ENCODE results near the gene CTNNA3. TPM values are rescaled to one million over a fixed set of nuclear protein-coding genes. Genes with fewer than 3 reads are reported as not detected.
A peak's percentile ranks its signal among the peaks of the same experiment; 100 is the strongest.

CTNNA3 gene
- total and polyA plus RNA-seq, 3 donors from 2014 or later: 17.8 to 19.4 (median 18.3) TPM

DNA sequence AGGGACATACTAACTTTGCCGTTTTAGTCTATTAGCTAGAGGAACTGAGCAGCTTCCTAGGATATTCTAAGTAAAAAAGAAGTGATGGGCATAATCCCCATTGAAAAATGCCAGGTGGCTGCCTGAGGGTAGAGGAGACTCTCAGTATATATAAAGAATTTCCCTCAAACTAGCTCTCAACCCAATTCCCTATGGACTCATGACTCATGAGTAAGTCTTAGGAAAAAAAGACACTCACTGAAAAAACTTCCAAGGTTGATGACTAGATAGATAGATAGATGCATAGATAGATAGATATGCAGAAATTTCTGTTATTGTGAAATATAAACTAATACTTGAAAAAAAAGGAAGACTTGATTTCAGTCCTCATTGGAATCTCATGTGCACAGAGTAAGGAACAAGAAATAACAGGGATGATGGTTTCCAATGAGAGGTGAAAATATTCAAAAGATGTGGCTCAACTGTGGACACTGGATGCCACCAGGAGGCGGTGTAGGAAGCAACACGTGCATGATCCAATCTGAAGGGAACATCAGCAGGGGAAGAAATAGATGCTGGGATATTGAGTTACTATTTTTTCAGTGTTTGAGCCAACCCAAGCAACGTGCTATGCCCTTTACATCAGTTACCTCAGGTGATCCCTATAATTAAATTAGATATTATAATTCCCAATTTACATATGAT, 1481.1 kb downstream of the CTNNA3 start:
- no peaks in the 10 kb centered on the region for H3K9me3 ChIP-seq
- no peaks in the 10 kb centered on the region for H3K36me3 ChIP-seq (ENCODE audit: low read depth, missing control alignments)
- TF ChIP-seq POLR2A (IDR thresholded peaks at IDR 0.05): no peak
- TF ChIP-seq, protein P1, sequence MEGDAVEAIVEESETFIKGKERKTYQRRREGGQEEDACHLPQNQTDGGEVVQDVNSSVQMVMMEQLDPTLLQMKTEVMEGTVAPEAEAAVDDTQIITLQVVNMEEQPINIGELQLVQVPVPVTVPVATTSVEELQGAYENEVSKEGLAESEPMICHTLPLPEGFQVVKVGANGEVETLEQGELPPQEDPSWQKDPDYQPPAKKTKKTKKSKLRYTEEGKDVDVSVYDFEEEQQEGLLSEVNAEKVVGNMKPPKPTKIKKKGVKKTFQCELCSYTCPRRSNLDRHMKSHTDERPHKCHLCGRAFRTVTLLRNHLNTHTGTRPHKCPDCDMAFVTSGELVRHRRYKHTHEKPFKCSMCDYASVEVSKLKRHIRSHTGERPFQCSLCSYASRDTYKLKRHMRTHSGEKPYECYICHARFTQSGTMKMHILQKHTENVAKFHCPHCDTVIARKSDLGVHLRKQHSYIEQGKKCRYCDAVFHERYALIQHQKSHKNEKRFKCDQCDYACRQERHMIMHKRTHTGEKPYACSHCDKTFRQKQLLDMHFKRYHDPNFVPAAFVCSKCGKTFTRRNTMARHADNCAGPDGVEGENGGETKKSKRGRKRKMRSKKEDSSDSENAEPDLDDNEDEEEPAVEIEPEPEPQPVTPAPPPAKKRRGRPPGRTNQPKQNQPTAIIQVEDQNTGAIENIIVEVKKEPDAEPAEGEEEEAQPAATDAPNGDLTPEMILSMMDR (IDR thresholded peaks at IDR 0.05): peak in 1 of 3 experiments; percentile 31
- H3K4me1 ChIP-seq: no peaks in the 10 kb centered on the region
- peak; percentile 21 for DNase-seq
- no peaks in the 10 kb centered on the region for H3K27me3 ChIP-seq
- intact Hi-C loops (cut with DNase I; ENCODE audit: low total_unique reads): no loop called here
- WGBS, 2 donors: 80 to 84% methylated on average over 4 of the region's 4 CpGs
- H3K27ac ChIP-seq: no peak overlapping the region
- H3K4me3 ChIP-seq: no peak overlapping the region

GRCh38 chr10:66209025-66209424, 1487.0 kb downstream of the CTNNA3 start:
- TF ChIP-seq, protein P1 (IDR thresholded peaks at IDR 0.05): no peak
- no peak for TF ChIP-seq POLR2A (IDR thresholded peaks at IDR 0.05)
- Histone ChIP-seq H3K27me3 (no peaks in the 10 kb centered on the region), H3K4me1 (no peaks in the 10 kb centered on the region), H3K27ac (no peak overlapping the region), H3K36me3 (ENCODE audit: low read depth, missing control alignments) (no peaks in the 10 kb centered on the region), H3K9me3 (no peaks in the 10 kb centered on the region), H3K4me3 (no peak overlapping the region)
- intact Hi-C loops (cut with DNase I; ENCODE audit: low total_unique reads): no loop called here
- no peak for DNase-seq

DNA sequence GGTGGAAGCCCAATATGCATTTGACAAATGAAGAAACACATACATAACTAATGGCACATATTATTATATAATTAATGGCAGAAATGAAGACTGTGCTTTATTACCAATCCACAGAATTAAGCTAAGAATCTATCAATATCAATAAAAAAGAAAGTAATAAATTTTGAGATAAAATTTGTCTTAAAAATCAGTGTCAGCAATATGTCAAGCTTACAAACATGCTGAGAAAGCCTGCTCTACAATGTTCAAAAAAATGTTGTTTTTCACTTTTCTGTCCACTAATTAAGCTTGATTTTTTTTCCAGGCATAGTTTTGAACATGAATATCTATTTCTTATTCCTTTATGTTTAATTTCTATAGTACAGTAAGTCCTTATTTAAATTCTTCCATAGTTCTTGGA, 1491.2 kb downstream of the CTNNA3 start:
- intact Hi-C loops (cut with DNase I; ENCODE audit: low total_unique reads): no loop called here
- H3K4me1 ChIP-seq: no peaks in the 10 kb centered on the region
- H3K27me3 ChIP-seq: no peaks in the 10 kb centered on the region
- no peak overlapping the region for H3K27ac ChIP-seq
- H3K36me3 ChIP-seq (ENCODE audit: low read depth, missing control alignments): no peaks in the 10 kb centered on the region
- no peaks in the 10 kb centered on the region for H3K9me3 ChIP-seq
- no peak overlapping the region for H3K4me3 ChIP-seq
- no peak for DNase-seq
- TF ChIP-seq, protein P1 (IDR thresholded peaks at IDR 0.05): no peak
- no peak for TF ChIP-seq POLR2A (IDR thresholded peaks at IDR 0.05)

- 95 to 96% methylated on average over 3 of the region's 3 CpGs for WGBS, 2 donors
- H3K27me3 ChIP-seq: no peaks in the 10 kb centered on the region
- no peaks in the 10 kb centered on the region for H3K4me1 ChIP-seq
- H3K9me3 ChIP-seq: no peaks in the 10 kb centered on the region
- TF ChIP-seq POLR2A (IDR thresholded peaks at IDR 0.05): no peak
- TF ChIP-seq, protein P1 (IDR thresholded peaks at IDR 0.05): no peak
- H3K27ac ChIP-seq: no peak overlapping the region
- no peak overlapping the region for H3K4me3 ChIP-seq
- intact Hi-C loops (cut with DNase I; ENCODE audit: low total_unique reads): no loop called here
- no peak for DNase-seq
- no peaks in the 10 kb centered on the region for H3K36me3 ChIP-seq (ENCODE audit: low read depth, missing control alignments)
Measured at GRCh38 chr10:66202101-66202500, 1493.9 kb downstream of the CTNNA3 start.

- H3K4me1 ChIP-seq: no peaks in the 10 kb centered on the region
- no peak overlapping the region for H3K4me3 ChIP-seq
- no peaks in the 10 kb centered on the region for H3K27me3 ChIP-seq
- intact Hi-C loops (cut with DNase I; ENCODE audit: low total_unique reads): no loop called here
- TF ChIP-seq POLR2A (IDR thresholded peaks at IDR 0.05): no peak
- TF ChIP-seq, protein P1 (IDR thresholded peaks at IDR 0.05): no peak
- no peak for DNase-seq
- no peak overlapping the region for H3K27ac ChIP-seq
- no peaks in the 10 kb centered on the region for H3K36me3 ChIP-seq (ENCODE audit: low read depth, missing control alignments)
- 64 to 73% methylated on average over 2 of the region's 2 CpGs for WGBS, 2 donors
- H3K9me3 ChIP-seq: no peaks in the 10 kb centered on the region
Measured at GRCh38 chr10:66192162-66192831, 1503.7 kb downstream of the CTNNA3 start.

Measured in testis (tissue), 3 donors.